Activated CD4-positive, alpha-beta T cell treated with anti-CD3 and anti-CD28 coated beads, Interleukin-2, amount 50 U/mL, for 16 hours (primary cell): ENCODE measurements around the gene CAPSL.
"Not testable (repeated sequence)": the region's sequence is repeated elsewhere in the genome, so short reads cannot be mapped to it uniquely, and the experiment has no call there.

Experiments used
- DNase-seq: peaks from one replicate; pipeline ENCODE4 v3.0.0-alpha.2; 2020

CAPSL gene

DNA sequence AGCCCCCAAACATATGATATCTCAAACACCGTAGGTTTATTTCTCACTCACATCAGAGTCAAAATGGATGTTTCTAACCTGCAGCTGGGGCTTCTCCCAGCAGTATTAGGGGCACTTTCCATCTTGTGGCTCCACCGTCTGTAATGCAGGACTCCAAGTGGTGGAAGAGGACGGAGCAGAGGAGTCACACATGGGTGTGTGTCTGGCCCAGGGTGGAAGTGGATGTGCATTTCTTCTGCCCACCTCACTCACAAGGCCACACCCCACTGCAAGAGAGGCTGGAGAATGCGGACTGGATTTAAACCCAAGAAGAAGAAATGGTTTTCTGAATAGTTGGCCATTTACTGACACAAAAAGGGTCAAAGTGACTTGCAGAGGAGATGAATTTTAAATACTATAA is 67.8 kb downstream of the CAPSL start:
- DNase-seq = no peak

DNA sequence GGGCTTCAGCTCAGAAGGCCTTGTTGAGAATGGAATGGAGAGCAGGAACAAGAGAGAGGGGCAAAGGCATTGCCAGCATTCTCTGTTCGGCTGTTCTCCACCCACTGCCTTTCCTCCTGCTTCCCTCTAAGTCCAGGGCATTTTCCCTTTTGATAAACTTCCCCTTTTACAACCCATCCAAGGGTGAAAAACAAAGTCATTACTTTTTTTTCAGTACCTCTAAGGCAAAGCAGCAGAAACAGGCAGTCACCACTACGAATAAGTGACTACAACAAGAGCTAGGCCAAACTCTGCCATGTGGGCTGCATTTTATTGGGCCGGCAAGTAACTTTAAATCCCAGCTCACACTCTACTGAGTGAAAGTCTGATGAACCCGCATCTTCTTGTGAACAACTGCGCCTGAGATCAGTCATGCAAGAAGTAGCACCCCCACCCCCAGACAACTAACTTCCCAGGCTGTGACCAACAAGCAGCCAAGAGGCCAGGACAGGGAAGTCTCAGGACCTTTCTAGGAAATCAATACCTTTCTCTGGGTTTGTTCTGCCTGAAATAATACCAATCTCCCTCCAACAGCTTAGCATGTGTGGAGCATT is 68.6 kb downstream of the CAPSL start:
- DNase-seq = no peak

DNA sequence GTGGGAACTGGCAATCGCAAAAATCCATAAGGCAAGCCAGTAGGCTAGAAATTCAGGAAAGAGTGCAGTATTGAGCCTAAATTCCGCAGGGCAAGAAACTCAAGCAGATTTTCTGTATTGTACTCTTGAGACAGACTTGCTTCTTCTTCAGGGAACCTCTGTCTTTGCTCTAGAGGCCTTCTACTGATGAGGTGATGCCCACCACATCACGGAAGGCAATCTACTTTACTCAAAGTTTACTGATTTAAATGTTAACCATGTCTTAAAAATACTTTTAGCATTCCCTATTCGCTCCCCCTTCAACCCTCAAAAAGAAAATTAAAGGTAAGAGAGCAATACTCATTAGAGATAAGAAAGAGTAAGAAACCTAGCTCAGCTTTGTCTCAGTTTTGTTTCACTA is 70.4 kb downstream of the CAPSL start:
- no peak for DNase-seq

DNA sequence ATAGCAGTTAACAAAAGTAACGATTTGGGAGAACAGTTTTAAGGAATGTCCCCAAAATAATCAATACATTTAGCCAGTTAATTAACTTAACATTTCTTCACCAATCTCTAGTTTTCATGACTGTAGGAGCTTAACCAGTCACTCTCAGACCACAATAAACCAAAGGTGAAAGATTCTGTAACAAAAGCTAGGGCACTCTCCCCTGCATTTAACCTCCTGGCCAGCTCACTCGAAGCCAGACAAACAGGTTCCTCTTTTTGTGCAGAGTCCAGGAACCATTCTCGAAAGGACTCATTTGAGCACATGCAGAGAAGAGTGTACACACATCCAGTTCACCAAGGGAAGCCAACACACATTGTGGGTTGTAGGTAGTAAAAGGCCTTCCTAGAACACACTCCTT is 75.3 kb downstream of the CAPSL start:
- DNase-seq = peak; percentile 53

DNA sequence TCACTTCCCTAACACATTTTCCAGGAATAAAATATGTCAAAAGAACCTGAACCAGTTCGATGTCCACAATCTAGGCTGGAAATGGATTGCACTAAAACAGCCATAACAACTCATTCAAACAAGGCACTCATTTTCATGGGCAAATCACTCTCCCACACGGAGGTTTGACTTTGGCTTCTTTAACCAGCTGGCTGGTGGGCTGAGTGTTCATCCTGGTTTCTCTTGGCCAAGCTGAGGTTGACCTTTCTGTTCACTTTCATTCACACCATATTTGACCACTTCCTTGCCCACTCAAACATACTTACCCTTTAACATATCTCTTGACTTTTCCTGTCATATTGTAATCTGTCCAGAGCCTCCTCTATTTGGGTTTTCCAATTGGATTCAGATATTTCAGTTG is 76.3 kb downstream of the CAPSL start:
- no peak for DNase-seq

DNA sequence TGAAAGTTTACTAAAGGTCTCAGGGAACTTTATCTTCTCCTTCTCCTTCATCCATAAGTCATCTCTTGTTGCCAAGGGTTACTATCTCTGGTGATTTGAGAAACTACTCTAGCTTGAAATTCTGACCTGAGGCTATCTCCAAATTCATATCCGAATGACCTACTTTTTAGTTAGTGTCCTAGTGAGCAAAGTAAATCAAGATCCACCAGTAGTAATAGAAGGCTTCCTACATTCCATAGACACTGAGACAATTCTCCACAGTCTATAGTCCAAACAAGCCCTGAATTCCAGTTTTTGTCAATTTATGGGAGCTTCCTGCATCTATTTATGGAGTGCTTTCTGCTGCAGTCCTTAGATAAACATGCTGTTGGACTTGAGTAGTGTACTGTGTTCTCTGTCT is 76.7 kb downstream of the CAPSL start:
- DNase-seq = no peak

DNA sequence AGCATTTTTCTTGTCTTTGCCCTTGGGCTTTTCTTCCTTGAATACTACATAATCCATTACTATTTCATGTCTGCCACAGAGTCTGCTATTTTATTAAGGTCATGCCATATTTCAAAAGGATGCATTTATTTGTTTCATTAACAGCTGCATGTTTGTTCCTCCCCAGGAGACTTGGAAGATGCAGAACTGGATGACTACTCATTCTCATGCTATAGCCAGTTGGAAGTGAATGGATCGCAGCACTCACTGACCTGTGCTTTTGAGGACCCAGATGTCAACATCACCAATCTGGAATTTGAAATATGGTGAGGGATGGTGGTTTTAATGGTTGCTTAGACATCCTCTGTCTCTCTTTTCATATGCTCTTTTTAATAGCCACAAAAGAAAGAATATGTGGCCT is 77.7 kb downstream of the CAPSL start:
- no peak for DNase-seq

DNA sequence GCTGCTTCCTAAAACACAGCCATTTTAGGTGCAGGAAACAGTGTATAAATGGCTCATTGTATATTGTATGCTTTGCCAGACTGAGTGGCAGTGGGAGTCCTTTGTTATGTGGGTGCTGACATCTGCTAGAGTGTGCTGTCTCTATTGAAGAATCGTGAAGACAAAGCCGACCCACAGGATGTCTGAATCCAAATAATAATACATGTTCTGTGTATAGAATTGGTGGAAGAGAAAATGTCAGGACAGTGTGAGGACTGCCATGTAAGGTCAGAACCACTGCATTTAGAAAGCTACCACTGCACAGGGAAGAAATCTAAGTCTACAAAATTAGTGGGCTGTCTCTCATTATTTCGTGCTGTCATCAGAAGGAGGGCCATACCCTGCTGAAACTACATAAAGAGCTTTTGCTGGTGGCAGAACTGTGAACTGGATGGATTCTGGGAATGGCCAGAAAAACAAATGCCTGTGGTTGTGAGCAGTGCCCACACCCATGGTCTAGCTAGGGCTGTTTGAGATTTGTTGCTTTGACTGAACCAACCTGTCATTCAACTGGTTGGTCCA is 79.2 kb downstream of the CAPSL start:
- DNase-seq = peak; percentile 56

DNA sequence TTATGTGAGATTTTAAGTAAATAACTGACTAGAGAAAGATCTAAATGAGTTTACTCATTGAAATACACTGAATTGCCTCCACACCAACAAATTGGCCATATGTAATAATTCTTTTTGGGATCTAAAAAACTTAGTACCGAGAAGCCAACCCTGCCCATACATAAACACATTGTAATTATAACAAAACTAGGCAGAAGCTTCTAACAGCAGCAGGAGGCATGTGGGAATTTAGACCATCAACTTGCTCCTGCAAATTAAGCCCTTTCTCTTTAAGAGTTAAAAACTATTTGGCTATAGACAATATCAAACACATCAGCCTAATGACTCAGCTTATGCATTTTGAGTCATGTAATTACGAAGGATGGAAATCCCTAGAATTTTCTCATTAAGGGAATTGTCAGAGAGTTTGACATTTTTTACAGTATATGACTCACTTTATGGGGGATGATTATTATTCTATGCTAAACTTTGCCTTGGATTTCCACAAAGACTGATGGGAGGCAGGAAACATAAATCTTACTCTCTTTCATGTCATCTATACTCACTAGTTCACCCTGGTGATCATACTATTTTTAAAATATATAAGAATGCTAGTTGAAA is 80.7 kb downstream of the CAPSL start:
- peak; percentile 71 for DNase-seq

DNA sequence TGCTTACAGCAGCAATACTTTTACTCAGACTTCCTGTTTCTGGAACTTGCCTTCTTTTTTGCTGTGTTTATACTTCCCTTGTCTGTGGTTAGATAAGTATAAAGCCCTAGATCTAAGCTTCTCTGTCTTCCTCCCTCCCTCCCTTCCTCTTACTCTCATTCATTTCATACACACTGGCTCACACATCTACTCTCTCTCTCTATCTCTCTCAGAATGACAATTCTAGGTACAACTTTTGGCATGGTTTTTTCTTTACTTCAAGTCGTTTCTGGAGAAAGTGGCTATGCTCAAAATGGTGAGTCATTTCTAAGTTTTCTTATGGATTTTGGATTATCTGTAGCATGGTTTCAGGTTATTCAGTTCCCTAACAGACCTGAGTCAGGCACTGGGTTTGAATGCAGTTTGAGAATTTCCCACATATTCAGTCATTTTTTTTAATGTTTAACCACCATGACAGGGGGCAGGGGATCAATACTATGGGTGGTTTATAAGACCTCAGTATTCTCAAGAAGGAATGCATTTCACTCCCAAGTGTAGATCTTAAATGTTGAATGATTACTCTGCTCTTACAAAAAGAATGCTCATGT is 81.6 kb downstream of the CAPSL start, which contains the start of gene IL7R:
TSS of gene IL7R (plus strand) at position 127 of the 587 bp plus-strand sequence. CDS start at position 214, 87 bp downstream.
- DNase-seq = peak; percentile 93

DNA sequence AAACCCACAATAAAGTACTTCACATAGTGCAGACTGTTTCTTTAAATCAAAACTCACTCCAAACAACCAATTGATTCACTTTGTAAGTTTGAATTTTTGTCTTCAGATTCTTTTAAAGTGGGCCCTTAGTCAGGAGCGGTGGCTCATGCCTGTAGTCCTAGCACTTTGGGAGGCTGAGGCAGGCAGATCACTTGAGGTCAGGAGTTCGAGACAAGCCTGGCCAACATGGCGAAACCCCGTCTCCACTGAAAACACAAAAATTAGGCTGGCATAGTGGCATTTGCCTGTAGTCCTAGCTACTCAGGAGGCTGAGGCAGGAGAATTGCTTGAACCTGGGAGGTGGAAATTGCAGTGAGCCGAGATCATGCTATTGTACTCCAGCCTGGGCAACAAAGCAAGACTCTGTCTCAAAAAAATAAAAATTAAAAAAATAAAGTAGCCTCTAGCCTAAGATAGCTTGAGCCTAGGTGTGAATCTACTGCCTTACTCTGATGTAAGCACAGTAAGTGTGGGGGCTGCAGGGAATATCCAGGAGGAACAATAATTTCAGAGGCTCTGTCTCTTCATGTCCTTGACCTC is 82.1 kb downstream of the CAPSL start:
- DNase-seq = not testable (repeated sequence)

DNA sequence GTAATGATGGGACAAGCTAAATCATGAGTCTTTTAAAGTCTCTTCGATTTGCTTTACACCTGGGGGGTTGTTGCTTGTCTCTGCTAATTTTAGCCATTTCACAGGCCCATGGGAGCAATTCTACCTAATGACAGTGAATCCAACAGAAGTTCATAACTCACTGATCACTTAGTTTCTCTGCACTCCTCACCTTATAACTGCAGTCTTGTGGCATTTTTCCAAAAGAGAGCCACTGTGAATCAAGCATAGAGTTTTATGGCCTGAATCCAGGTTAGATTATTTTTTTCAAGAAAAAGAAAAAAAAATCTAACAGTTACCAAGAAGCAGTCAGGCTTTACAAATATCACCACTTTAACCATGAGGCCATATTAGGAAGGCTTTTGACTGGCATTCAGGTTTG is 83.2 kb downstream of the CAPSL start:
- DNase-seq = no peak
